Measurements from ENCODE around the gene FAM53B.

FAM53B gene

DNA sequence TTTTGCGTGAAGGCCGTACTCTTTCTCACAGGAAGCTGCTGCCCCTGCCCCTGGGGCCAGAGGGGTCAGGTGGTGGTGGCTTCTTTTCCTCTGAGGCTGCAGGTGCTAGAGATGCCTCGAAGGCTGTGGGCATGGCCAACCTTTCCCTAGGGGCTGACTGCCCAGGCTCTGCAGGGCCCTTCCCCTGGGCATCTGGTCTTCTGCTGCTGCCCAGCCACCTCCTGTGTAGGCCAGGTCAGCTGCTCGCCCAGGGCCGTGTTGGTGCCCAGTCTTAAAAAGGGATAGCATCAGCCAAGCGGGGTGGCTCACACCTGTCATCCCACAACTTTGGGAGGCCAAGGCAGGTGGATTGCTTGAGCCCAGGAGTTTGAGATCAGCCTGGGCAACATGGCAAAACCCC, 114.3 kb downstream of the FAM53B start:
- H3K27me3 ChIP-seq (ENCODE audit: control insufficient read depth, insufficient read depth, low read length, poor library complexity, severe bottlenecking) = no peaks in the 10 kb centered on the region
- no peak overlapping the region for H3K27ac ChIP-seq (ENCODE audit: insufficient read depth, low read depth, low read length, poor library complexity, severe bottlenecking)
- H3K36me3 ChIP-seq (ENCODE audit: control insufficient read depth, insufficient read depth, low read length) = no peaks in the 10 kb centered on the region
- H3K9me3 ChIP-seq (ENCODE audit: control insufficient read depth, low read length) = no peaks in the 10 kb centered on the region
- H3K4me1 ChIP-seq (ENCODE audit: control insufficient read depth, insufficient read depth, low read length) = peaks cover 18% of the 10 kb centered on the region
- 92 to 94% methylated on average over 6 of the region's 6 CpGs for WGBS, 2 experiments
- H3K4me3 ChIP-seq (ENCODE audit: insufficient read depth, low read depth, low read length) = no peak overlapping the region

- 82 to 85% methylated on average over 6 of the region's 6 CpGs for WGBS, 2 experiments
Observed at GRCh38 chr10:124629415-124629814, 114.8 kb downstream of the FAM53B start.

GRCh38 chr10:124628676-124629021, 115.5 kb downstream of the FAM53B start:
- H3K27ac ChIP-seq (ENCODE audit: insufficient read depth, low read depth, low read length, poor library complexity, severe bottlenecking) = no peak overlapping the region
- H3K36me3 ChIP-seq (ENCODE audit: control insufficient read depth, insufficient read depth, low read length) = no peaks in the 10 kb centered on the region
- H3K4me1 ChIP-seq (ENCODE audit: control insufficient read depth, insufficient read depth, low read length) = peaks cover 23% of the 10 kb centered on the region
- no peaks in the 10 kb centered on the region for H3K27me3 ChIP-seq (ENCODE audit: control insufficient read depth, insufficient read depth, low read length, poor library complexity, severe bottlenecking)
- no peaks in the 10 kb centered on the region for H3K9me3 ChIP-seq (ENCODE audit: control insufficient read depth, low read length)
- 91 to 92% methylated on average over 9 of the region's 9 CpGs for WGBS, 2 experiments
- no peak overlapping the region for H3K4me3 ChIP-seq (ENCODE audit: insufficient read depth, low read depth, low read length)

More at GRCh38 chr10:124629415-124629814, 114.8 kb downstream of the FAM53B start:
- Histone ChIP-seq H3K4me1 (ENCODE audit: control insufficient read depth, insufficient read depth, low read length) (peaks cover 20% of the 10 kb centered on the region), H3K9me3 (ENCODE audit: control insufficient read depth, low read length) (no peaks in the 10 kb centered on the region), H3K4me3 (ENCODE audit: insufficient read depth, low read depth, low read length) (no peak overlapping the region), H3K27ac (ENCODE audit: insufficient read depth, low read depth, low read length, poor library complexity, severe bottlenecking) (no peak overlapping the region), H3K27me3 (ENCODE audit: control insufficient read depth, insufficient read depth, low read length, poor library complexity, severe bottlenecking) (no peaks in the 10 kb centered on the region), H3K36me3 (ENCODE audit: control insufficient read depth, insufficient read depth, low read length) (no peaks in the 10 kb centered on the region)

DNA sequence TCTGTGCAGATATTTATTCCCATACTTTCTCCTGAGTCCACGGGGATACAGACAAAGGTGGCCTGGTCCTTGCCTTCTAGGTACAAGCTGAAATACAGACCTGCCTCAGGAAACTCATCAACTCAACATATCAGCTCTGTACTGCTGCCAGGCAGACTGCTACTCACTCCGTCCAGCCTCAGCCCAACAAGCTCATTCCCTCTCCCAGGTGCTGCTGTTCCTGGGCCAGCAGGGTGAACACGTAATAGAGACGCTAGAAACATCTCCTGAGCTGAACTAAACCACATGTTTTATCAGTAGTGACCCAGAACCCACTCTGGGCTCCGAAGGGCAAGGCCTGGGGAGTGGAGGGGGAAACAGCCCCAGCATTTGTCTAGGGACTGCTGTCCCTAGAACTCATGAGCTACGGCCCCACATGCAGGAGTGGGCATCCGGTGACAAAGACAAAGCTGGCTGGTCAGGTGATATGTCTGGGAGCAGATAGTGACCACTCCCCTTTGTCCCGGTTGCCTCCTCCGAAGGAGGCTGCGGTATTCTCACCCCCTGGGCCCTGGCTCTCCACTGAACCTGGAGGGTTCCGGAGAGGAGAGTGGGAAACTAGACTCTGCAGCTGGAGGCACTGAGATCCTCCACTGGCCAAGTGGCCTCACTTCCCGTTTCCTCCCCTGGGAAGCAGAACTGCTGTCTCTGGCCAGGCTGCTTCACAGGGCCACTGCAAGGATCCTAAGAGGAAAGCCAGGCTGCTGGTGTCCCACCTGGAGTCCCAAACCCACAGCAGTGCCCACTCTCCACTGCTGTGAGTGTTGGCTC, 116.1 kb downstream of the FAM53B start:
- no peak overlapping the region for H3K27ac ChIP-seq (ENCODE audit: insufficient read depth, low read depth, low read length, poor library complexity, severe bottlenecking)
- peaks cover 23% of the 10 kb centered on the region for H3K4me1 ChIP-seq (ENCODE audit: control insufficient read depth, insufficient read depth, low read length)
- 85 to 86% methylated on average over 12 of the region's 12 CpGs for WGBS, 2 experiments
- no peaks in the 10 kb centered on the region for H3K36me3 ChIP-seq (ENCODE audit: control insufficient read depth, insufficient read depth, low read length)
- H3K27me3 ChIP-seq (ENCODE audit: control insufficient read depth, insufficient read depth, low read length, poor library complexity, severe bottlenecking) = no peaks in the 10 kb centered on the region
- no peaks in the 10 kb centered on the region for H3K9me3 ChIP-seq (ENCODE audit: control insufficient read depth, low read length)
- H3K4me3 ChIP-seq (ENCODE audit: insufficient read depth, low read depth, low read length) = no peak overlapping the region

DNA sequence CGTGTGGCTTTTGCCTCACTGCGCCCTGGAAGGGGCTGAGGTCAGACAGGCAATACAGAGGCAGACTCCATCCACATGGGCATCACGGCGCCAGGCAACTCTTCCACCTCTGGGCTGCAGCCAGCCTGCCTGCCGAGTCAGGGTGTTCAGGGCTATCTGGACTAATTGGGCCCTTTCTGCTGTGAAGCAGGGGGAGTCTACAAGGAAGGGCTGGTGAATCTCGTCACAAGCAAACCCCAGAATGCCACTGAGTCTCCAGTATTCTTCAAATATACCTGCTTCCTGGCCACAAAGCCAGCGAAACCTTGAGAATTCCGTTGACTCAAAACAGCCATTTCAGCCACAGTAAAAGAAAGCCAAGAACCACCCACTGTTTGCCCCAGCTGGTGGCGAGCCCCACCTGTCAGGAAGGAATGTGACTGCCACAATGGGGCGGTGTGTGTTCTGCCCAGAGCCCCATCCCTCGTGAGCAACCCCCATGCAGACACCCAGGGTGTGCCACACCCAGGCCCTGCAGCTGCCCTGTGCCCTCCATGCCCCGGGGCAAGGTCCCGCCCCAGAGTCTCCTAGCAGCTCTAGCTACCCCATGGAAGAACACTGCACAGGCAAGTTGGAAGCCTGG, 117.3 kb downstream of the FAM53B start:
- 63 to 69% methylated on average over 13 of the region's 13 CpGs for WGBS, 2 experiments
- Histone ChIP-seq H3K4me1 (ENCODE audit: control insufficient read depth, insufficient read depth, low read length) (peaks cover 28% of the 10 kb centered on the region), H3K9me3 (ENCODE audit: control insufficient read depth, low read length) (no peaks in the 10 kb centered on the region), H3K36me3 (ENCODE audit: control insufficient read depth, insufficient read depth, low read length) (no peaks in the 10 kb centered on the region), H3K27me3 (ENCODE audit: control insufficient read depth, insufficient read depth, low read length, poor library complexity, severe bottlenecking) (no peaks in the 10 kb centered on the region), H3K4me3 (ENCODE audit: insufficient read depth, low read depth, low read length) (no peak overlapping the region), H3K27ac (ENCODE audit: insufficient read depth, low read depth, low read length, poor library complexity, severe bottlenecking) (no peak overlapping the region)

DNA sequence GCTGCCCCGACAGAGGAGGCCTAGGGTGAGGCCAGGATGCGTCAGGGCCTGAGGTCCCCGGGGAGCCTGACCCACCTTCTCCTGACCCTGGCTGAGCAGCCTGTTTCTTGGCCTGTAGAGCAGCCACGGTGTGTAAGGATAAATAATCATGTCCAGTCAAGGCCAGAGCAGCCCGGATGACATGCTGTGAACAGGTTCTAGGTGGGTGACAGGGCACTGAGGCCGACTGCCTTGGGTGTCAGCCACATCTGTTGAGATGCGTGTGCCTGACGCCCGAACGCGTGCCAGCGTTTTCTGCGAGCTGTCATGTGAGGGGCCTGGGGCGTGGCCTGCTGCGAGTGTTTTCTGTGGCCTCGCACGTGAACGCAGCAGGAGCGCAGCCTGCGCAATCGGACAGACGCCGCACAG, 118.3 kb downstream of the FAM53B start:
- no peaks in the 10 kb centered on the region for H3K9me3 ChIP-seq (ENCODE audit: control insufficient read depth, low read length)
- 95 to 96% methylated on average over 23 of the region's 23 CpGs for WGBS, 2 experiments
- H3K27ac ChIP-seq (ENCODE audit: insufficient read depth, low read depth, low read length, poor library complexity, severe bottlenecking) = no peak overlapping the region
- H3K36me3 ChIP-seq (ENCODE audit: control insufficient read depth, insufficient read depth, low read length) = no peaks in the 10 kb centered on the region
- peaks cover 30% of the 10 kb centered on the region for H3K4me1 ChIP-seq (ENCODE audit: control insufficient read depth, insufficient read depth, low read length)
- no peak overlapping the region for H3K4me3 ChIP-seq (ENCODE audit: insufficient read depth, low read depth, low read length)
- H3K27me3 ChIP-seq (ENCODE audit: control insufficient read depth, insufficient read depth, low read length, poor library complexity, severe bottlenecking) = no peaks in the 10 kb centered on the region

DNA sequence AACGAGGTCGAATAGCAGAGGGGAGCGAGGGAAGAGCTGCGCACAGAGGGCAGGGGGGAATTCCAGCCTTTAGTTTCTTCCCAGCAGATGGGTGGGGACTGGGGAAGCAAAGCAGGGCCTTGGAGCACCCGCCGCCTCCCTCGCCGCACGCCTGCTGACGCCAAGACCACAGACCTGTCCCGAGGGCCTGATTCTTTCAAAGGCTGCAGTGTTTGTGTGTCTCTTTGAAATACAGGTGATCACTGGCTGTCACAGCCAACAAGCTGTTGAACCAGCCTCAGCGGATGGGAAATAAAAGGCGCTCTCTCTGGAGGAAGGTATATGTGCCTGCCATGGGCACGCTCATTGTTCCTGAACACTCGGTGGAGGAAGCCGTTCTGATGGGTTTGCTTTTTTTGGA, 119.3 kb downstream of the FAM53B start:
- no peak overlapping the region for H3K4me3 ChIP-seq (ENCODE audit: insufficient read depth, low read depth, low read length)
- H3K27ac ChIP-seq (ENCODE audit: insufficient read depth, low read depth, low read length, poor library complexity, severe bottlenecking) = no peak overlapping the region
- 89 to 92% methylated on average over 16 of the region's 16 CpGs for WGBS, 2 experiments
- H3K36me3 ChIP-seq (ENCODE audit: control insufficient read depth, insufficient read depth, low read length) = no peaks in the 10 kb centered on the region
- H3K9me3 ChIP-seq (ENCODE audit: control insufficient read depth, low read length) = no peaks in the 10 kb centered on the region
- H3K4me1 ChIP-seq (ENCODE audit: control insufficient read depth, insufficient read depth, low read length) = peaks cover 30% of the 10 kb centered on the region
- H3K27me3 ChIP-seq (ENCODE audit: control insufficient read depth, insufficient read depth, low read length, poor library complexity, severe bottlenecking) = no peaks in the 10 kb centered on the region

DNA sequence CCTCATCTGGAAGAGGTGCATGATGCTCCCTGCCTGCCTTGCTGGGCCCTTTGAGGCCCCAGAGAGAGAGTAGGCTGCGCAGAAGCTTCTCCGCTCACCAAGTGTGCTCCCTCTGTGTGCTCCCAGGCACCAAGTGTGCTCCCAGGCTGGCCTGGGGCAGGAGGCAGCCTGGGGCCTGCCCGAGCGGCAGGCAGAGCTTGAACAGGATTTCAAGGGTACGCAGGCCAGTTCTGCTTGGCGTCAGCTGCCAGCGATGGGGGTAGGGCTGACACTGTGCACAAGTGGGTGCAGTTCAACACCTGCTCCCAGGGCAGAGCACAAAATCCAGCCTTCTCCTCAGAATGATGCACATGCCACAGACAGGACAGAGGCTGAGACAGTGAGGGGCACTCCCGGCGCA, 119.7 kb downstream of the FAM53B start:
- Histone ChIP-seq H3K27ac (ENCODE audit: insufficient read depth, low read depth, low read length, poor library complexity, severe bottlenecking) (no peak overlapping the region), H3K9me3 (ENCODE audit: control insufficient read depth, low read length) (no peaks in the 10 kb centered on the region)

DNA sequence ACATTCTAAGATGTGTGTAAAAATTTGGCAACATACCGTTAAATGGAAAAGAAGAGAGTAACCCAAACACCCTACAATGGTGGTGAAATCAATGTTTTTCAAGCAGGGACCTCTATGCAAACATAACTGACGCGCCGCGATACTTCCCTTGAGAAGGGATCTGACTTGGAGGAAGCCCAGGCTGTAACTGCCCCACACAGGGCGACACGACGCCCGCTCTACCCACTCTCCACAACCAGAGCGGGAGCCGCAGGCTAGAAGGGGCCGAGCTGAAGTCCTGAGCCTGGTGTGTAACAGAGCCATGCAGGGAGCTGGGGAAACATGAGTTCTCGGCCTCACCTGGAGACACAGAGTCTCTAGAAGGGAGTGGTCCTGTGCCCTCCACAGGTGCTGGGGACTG, 120.2 kb downstream of the FAM53B start:
- Histone ChIP-seq H3K27me3 (ENCODE audit: control insufficient read depth, insufficient read depth, low read length, poor library complexity, severe bottlenecking) (no peaks in the 10 kb centered on the region), H3K4me3 (ENCODE audit: insufficient read depth, low read depth, low read length) (no peak overlapping the region), H3K36me3 (ENCODE audit: control insufficient read depth, insufficient read depth, low read length) (no peaks in the 10 kb centered on the region), H3K4me1 (ENCODE audit: control insufficient read depth, insufficient read depth, low read length) (peaks cover 34% of the 10 kb centered on the region), H3K9me3 (ENCODE audit: control insufficient read depth, low read length) (no peaks in the 10 kb centered on the region), H3K27ac (ENCODE audit: insufficient read depth, low read depth, low read length, poor library complexity, severe bottlenecking) (no peak overlapping the region)
- WGBS, 2 experiments = 95% methylated on average over 13 of the region's 13 CpGs

More for the DNA sequence above, 119.7 kb downstream of the FAM53B start:
- Histone ChIP-seq H3K4me1 (ENCODE audit: control insufficient read depth, insufficient read depth, low read length) (peaks cover 33% of the 10 kb centered on the region), H3K36me3 (ENCODE audit: control insufficient read depth, insufficient read depth, low read length) (no peaks in the 10 kb centered on the region), H3K27me3 (ENCODE audit: control insufficient read depth, insufficient read depth, low read length, poor library complexity, severe bottlenecking) (no peaks in the 10 kb centered on the region), H3K4me3 (ENCODE audit: insufficient read depth, low read depth, low read length) (no peak overlapping the region)
- 95% methylated on average over 9 of the region's 9 CpGs for WGBS, 2 experiments

- peaks cover 32% of the 10 kb centered on the region for H3K4me1 ChIP-seq (ENCODE audit: control insufficient read depth, insufficient read depth, low read length)
- 93 to 94% methylated on average over 31 of the region's 31 CpGs for WGBS, 2 experiments
- no peak overlapping the region for H3K4me3 ChIP-seq (ENCODE audit: insufficient read depth, low read depth, low read length)
- no peaks in the 10 kb centered on the region for H3K9me3 ChIP-seq (ENCODE audit: control insufficient read depth, low read length)
- H3K27me3 ChIP-seq (ENCODE audit: control insufficient read depth, insufficient read depth, low read length, poor library complexity, severe bottlenecking) = no peaks in the 10 kb centered on the region
- no peaks in the 10 kb centered on the region for H3K36me3 ChIP-seq (ENCODE audit: control insufficient read depth, insufficient read depth, low read length)
- no peak overlapping the region for H3K27ac ChIP-seq (ENCODE audit: insufficient read depth, low read depth, low read length, poor library complexity, severe bottlenecking)
Observed at GRCh38 chr10:124622866-124623536, 121.2 kb downstream of the FAM53B start.

Measured in ectodermal cell (in vitro differentiated cells).